Uterus (tissue), 2 donors: ENCODE measurements around the gene S1PR3.

Experiments
- POLR2A ChIP-seq, 2 donors: fragments of 450-650 bp; IDR thresholded peaks; one replicate each; pipeline ENCODE4 v1.6.1; 2016; ENCODE audit warnings: antibody characterized with exemption in 2 of 2, mild to moderate bottlenecking in 1 of 2, moderate library complexity in 1 of 2
- TF ChIP-seq, protein P1 (sequence below), 4 experiments: fragments of 200-600 bp in 2 of 4; fragments of 450-650 bp in 2 of 4; sonication (generic) in 2 of 4; IDR thresholded peaks; one replicate each; pipeline ENCODE4 v1.5.1; 2016 to 2019; ENCODE audit warnings: antibody characterized with exemption in 4 of 4, mild to moderate bottlenecking in 2 of 4, moderate library complexity in 1 of 4

DNA sequence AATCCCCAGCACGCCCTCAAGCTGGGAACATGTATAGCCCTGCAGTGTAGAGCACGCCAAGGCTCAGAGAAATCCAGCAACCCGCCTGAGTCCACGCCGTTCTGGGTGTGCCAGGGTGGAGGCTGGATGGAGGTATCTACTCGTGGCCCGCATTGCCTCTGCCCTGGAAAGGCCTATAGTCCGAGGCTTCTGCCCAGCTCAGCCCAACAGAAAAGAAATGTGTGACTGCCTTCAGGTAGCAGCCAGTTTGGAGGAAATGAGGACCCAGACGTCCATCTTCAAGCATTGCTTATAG, 18.2 kb downstream of the S1PR3 start:
- TF ChIP-seq, protein P1, sequence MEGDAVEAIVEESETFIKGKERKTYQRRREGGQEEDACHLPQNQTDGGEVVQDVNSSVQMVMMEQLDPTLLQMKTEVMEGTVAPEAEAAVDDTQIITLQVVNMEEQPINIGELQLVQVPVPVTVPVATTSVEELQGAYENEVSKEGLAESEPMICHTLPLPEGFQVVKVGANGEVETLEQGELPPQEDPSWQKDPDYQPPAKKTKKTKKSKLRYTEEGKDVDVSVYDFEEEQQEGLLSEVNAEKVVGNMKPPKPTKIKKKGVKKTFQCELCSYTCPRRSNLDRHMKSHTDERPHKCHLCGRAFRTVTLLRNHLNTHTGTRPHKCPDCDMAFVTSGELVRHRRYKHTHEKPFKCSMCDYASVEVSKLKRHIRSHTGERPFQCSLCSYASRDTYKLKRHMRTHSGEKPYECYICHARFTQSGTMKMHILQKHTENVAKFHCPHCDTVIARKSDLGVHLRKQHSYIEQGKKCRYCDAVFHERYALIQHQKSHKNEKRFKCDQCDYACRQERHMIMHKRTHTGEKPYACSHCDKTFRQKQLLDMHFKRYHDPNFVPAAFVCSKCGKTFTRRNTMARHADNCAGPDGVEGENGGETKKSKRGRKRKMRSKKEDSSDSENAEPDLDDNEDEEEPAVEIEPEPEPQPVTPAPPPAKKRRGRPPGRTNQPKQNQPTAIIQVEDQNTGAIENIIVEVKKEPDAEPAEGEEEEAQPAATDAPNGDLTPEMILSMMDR (IDR thresholded peaks at IDR 0.05): no peak
- no peak for TF ChIP-seq POLR2A (IDR thresholded peaks at IDR 0.05)
